Right lobe of liver (tissue), 6 donors: ENCODE results near the gene FYN. TPM values are rescaled to one million over a fixed set of nuclear protein-coding genes. Genes with fewer than 3 reads are reported as not detected.
"Not testable (repeated sequence)": the region's sequence is repeated elsewhere in the genome, so short reads cannot be mapped to it uniquely, and the experiment has no call there.

Experiments used
- ATAC-seq, 4 donors: fragments of 200-7000 bp; cut with Tn5 transposase; one replicate each; pipeline ENCODE4 v1.9.1; 2020; ENCODE audit warnings: mild to moderate bottlenecking in 4 of 4, moderate library complexity in 4 of 4
- DNase-seq, 3 donors: peaks; one replicate each; pipeline ENCODE4 v3.0.0-alpha.2; 2020
- H3K27ac ChIP-seq, 3 donors: fragments of 200-600 bp; one replicate each; pipeline ENCODE4 v1.8.0; 2022
- H3K27me3 ChIP-seq, 2 donors: fragments of 200-600 bp; one replicate each; pipeline ENCODE4 v1.8.0; 2022
- H3K36me3 ChIP-seq, 4 donors: fragments of 200-600 bp; sonication (generic) in 1 of 4; one replicate each; pipeline versions ENCODE4 v1.5.1 to v1.8.0; 2017 to 2022; ENCODE audit warnings: control low read depth in 1 of 4
- H3K4me1 ChIP-seq, 4 donors: fragments of 200-600 bp; sonication (generic) in 1 of 4; one replicate each; pipeline versions ENCODE4 v1.5.1 to v1.8.0; 2017 to 2022; ENCODE audit warnings: control low read depth in 1 of 4
- H3K4me3 ChIP-seq, 3 donors: fragments of 200-600 bp; one replicate each; pipeline ENCODE4 v1.8.0; 2022
- H3K9me3 ChIP-seq, 4 donors: fragments of 200-600 bp; sonication (generic) in 1 of 4; one replicate each; pipeline versions ENCODE4 v1.5.1 to v1.8.0; 2017 to 2022; ENCODE audit warnings: control low read depth in 1 of 4
- POLR2A ChIP-seq: fragments of 450-650 bp; IDR thresholded peaks from one replicate; pipeline ENCODE4 v1.6.1; 2017; ENCODE audit warnings: antibody characterized with exemption, mild to moderate bottlenecking
- WGBS: methylation state at CpG from one replicate; pipeline ENCODE4 v1.1.6; 2018; ENCODE audit warnings: low coverage, low lambda C conversion rate; ENCODE audit not compliant: insufficient coverage; ENCODE audit errors: missing lambda C conversion rate; 5-methylcytosine and 5-hydroxymethylcytosine counted together
- intact Hi-C, 2 donors: fragments of 100-400 bp; cut with DNase I; formaldehyde crosslinking; loops; one replicate each; pipeline versions ENCODE4 v1.11.2 to v1.14.1; 2022
- total RNA-seq, 6 experiments: library from RNA; depleted of rRNA in 2 of 6; stranded (reverse); fragments of >200 nt in 2 of 6; fragmentation: NEBNext Ultra II Directional in 3 of 6; extraction: Animal tissue kit (Norgen Biotek cat#: 25700) in 3 of 6; gene quantifications; one replicate each; pipeline versions ENCODE4 v1.1.0 to v1.2.4, GENCODE V29; 2016 to 2023
- TF ChIP-seq, protein P1 (sequence below), 4 donors: fragments of 200-600 bp in 3 of 4; fragments of 450-650 bp in 1 of 4; IDR thresholded peaks; one replicate each; pipeline versions ENCODE4 v1.5.1 to v1.8.0; 2016 to 2022; ENCODE audit warnings: antibody characterized with exemption in 4 of 4, mild to moderate bottlenecking in 2 of 4
- donor health status: DM: no; HTN: yes; CAD: no.
- donor health status: DM: no; HTN: no; CAD: no.
- donor health status: DM: no; HTN: no; CAD: no.
- donor health status: DM: no; HTN: yes; CAD: no.
- donor health status: DM: no; HTN: yes; CAD: no.

Gene FYN
- total RNA-seq, 6 experiments from 2014 or later, result 16.8 to 33.7 (median 23.5) TPM

DNA sequence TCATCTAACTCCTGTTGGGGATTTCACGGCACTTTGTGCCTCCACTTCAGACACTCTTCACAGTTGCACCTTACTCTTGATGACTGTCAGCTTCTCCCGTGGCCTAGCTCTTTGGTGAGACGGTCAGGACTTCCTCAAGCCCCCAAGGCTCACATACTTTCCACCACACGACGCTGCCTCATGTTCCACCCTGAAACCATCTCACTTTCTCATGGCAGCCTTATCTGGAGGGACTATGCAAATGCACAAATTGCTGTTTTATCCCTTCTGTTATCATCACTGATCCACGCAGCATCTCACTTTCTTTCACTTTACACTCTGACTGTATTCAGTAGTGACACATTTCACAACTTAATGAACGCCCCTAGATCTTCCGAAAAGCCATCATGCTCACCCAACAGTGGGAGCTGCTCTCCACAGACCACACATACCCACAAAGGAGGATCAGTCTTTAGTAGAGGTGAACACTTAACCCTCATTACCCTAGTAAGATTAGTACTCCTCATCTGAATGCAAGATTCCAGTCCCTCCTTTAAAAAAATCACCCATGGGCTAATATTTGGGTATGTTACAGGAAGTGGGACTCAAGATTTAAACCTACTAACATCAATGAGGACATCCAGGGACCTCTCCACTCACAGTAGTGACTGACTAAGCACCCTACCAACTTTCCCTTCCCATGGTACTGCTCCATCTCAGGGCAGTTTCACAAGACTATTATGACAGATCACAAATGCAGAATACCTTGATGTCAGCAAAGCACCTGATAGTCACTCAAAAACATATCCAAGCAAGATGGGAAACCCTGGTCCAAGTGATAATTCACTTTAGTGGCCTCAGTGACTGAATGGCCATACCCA is 35.4 kb downstream of the FYN start:
- no peak overlapping the region for H3K27ac ChIP-seq
- intact Hi-C loops, result no loop called here
- H3K27me3 ChIP-seq, result no peaks in the 10 kb centered on the region
- no peaks in the 10 kb centered on the region for H3K4me1 ChIP-seq
- H3K4me3 ChIP-seq, result no peak overlapping the region
- H3K36me3 ChIP-seq, result no peaks in the 10 kb centered on the region
- DNase-seq (no peak), ATAC-seq (peak in 2 of 4 donors; percentile 11 to 23)
- no peaks in the 10 kb centered on the region for H3K9me3 ChIP-seq
- 70% methylated on average over 6 of the region's 8 CpGs for WGBS
- TF ChIP-seq POLR2A, result no peak
- TF ChIP-seq, protein P1, sequence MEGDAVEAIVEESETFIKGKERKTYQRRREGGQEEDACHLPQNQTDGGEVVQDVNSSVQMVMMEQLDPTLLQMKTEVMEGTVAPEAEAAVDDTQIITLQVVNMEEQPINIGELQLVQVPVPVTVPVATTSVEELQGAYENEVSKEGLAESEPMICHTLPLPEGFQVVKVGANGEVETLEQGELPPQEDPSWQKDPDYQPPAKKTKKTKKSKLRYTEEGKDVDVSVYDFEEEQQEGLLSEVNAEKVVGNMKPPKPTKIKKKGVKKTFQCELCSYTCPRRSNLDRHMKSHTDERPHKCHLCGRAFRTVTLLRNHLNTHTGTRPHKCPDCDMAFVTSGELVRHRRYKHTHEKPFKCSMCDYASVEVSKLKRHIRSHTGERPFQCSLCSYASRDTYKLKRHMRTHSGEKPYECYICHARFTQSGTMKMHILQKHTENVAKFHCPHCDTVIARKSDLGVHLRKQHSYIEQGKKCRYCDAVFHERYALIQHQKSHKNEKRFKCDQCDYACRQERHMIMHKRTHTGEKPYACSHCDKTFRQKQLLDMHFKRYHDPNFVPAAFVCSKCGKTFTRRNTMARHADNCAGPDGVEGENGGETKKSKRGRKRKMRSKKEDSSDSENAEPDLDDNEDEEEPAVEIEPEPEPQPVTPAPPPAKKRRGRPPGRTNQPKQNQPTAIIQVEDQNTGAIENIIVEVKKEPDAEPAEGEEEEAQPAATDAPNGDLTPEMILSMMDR (IDR thresholded peaks at IDR 0.05), result no peak

DNA sequence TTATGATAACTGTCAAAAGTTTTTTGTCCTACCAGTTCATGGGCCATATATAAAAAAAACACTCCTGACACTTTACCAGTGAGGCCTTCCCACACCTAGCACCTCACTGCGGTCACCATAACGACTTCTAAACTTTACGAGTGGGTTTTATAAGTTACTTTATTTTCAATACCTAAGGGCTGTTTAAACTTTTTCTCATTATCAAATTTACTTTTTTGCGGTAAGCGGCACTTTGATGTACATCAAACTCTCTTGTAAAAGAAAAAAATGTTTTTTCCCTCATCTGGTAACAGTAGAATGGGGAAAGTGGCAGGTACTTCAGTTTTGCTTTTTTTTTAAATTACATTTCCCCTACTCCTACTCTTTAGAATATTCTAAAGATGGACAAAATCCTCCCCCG is 36.2 kb downstream of the FYN start:
- intact Hi-C loops, result no loop called here
- H3K4me1 ChIP-seq, result no peaks in the 10 kb centered on the region
- H3K4me3 ChIP-seq, result no peak overlapping the region
- ATAC-seq, result no peak
- TF ChIP-seq POLR2A, result no peak
- TF ChIP-seq, protein P1 (IDR thresholded peaks at IDR 0.05), result no peak
- no peak overlapping the region for H3K27ac ChIP-seq
- H3K9me3 ChIP-seq, result no peaks in the 10 kb centered on the region
- no peak for DNase-seq
- 78% methylated on average over 6 of the region's 6 CpGs for WGBS
- H3K27me3 ChIP-seq, result no peaks in the 10 kb centered on the region
- H3K36me3 ChIP-seq, result no peaks in the 10 kb centered on the region

DNA sequence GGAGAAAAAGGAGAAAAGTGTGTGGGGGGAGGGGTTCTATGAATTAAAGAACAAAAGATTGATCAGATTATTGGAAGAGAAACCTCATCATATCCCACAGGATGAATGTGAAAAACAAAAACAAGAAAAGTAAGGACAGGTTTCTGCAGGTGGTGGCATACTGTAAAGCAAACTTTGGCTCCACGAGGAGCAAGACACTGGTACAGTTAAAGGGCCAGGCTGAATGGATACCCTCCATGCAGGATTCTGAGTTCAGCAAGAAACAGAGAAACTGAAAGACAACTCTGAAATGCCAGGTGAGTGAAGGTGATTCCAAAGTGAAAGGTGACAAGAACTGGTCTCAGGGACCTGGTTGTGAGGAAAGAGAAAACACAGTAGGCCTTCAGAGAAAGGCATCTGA is 37.4 kb downstream of the FYN start:
- Histone ChIP-seq H3K4me1 (no peaks in the 10 kb centered on the region), H3K4me3 (no peak overlapping the region), H3K27ac (no peak overlapping the region), H3K36me3 (no peaks in the 10 kb centered on the region), H3K27me3 (no peaks in the 10 kb centered on the region), H3K9me3 (no peaks in the 10 kb centered on the region)
- DNase-seq, result no peak
- TF ChIP-seq, protein P1 (IDR thresholded peaks at IDR 0.05), result no peak
- TF ChIP-seq POLR2A, result no peak
- ATAC-seq, result no peak
- intact Hi-C loops, result no loop called here
- WGBS, result 24% methylated on average over 1 of the region's 1 CpG

DNA sequence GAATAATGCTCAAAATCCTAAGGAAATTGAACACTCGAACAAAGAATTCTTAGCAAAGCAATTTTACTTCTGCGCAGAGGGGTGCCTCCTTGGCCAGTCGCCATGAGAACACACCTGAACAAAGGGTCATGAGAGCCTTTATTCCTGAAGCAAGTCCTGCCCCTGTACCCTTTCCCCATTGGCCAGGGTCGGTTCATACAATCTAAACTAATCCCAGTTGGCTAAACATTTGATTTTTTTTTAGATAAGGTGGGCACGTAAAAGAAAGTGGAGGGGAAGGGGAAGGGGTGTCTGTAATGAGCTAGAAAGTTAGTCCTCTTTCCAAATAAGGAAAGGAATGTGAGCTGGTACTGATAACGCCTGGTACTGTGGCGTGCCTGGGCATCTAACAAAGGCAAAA is 37.9 kb downstream of the FYN start:
- ATAC-seq, H3K4me1 ChIP-seq, DNase-seq, intact Hi-C loops, H3K27ac ChIP-seq, H3K36me3 ChIP-seq, H3K27me3 ChIP-seq, H3K9me3 ChIP-seq, H3K4me3 ChIP-seq: not testable (repeated sequence)
- WGBS, result 55% methylated on average over 7 of the region's 7 CpGs

DNA sequence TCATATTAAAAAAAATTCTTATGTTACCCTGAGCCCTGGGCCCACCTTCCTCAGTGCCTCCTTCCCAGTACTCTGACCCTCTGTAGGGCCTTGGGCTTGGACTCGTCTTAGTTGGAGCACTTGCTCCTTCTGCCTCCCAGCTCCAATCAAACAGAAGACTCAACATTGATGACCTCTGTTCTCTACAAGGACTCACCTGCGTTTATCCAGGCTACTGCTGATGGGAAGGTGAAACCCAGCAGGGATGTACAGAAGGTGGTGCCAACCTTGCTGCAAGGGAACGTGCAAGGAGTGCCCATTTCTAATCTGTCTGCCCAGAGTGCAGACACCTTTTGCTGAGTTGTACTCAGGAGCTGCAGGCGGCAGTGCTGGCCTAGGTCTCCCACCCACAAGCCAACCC is 38.9 kb downstream of the FYN start:
- H3K27ac ChIP-seq, result no peak overlapping the region
- TF ChIP-seq, protein P1 (IDR thresholded peaks at IDR 0.05), result no peak
- TF ChIP-seq POLR2A, result no peak
- H3K4me1 ChIP-seq, result no peaks in the 10 kb centered on the region
- intact Hi-C loops, result no loop called here
- H3K4me3 ChIP-seq, result no peak overlapping the region
- H3K36me3 ChIP-seq, result no peaks in the 10 kb centered on the region
- WGBS, result 55% methylated on average over 2 of the region's 4 CpGs
- H3K9me3 ChIP-seq, result no peaks in the 10 kb centered on the region
- no peaks in the 10 kb centered on the region for H3K27me3 ChIP-seq
- DNase-seq (no peak), ATAC-seq (peak in 1 of 4 donors; percentile 13)
